SK-N-SH (cell line): ENCODE measurements around the gene ST6GALNAC3. TPM values are rescaled to one million over a fixed set of nuclear protein-coding genes. Genes with fewer than 3 reads are reported as not detected.

Source experiments
- CTCF ChIA-PET: fragments of 300-600, 350-600 bp; formaldehyde crosslinking; extraction: SDS; loops from one replicate; lab custom pipeline; 2021; lab: Yijun Ruan, JAX
- POLR2A ChIA-PET: fragments of 350-600 bp; sonication (Branson Sonifier 250); formaldehyde crosslinking; extraction: SDS; loops from one replicate; lab custom pipeline; 2020; ENCODE audit warnings: antibody characterized with exemption, inconsistent platforms; lab: Yijun Ruan, JAX
- DNase-seq: peaks from one replicate; pipeline ENCODE4 v3.0.0; 2012
- H2AFZ ChIP-seq: fragments of 200-600 bp; sonication (generic); 2 replicates; pipeline ENCODE4 v1.8.1; 2016; ENCODE audit warnings: antibody characterized with exemption, mild to moderate bottlenecking, low read depth
- H3F3A ChIP-seq: fragments of 200-600 bp; sonication (generic); replicated peaks from 2 replicates; pipeline ENCODE3; 2016; ENCODE audit warnings: antibody characterized with exemption, mild to moderate bottlenecking; ENCODE audit not compliant: insufficient read depth
- H3K27ac ChIP-seq, 2 experiments: fragments of 200-500 bp in 1 of 2; fragments of 200-600 bp in 1 of 2; sonication (Bioruptor generic) in 1 of 2; sonication (generic), shearing (Covaris generic) in 1 of 2; 2 replicates each; pipeline versions ENCODE4 v1.5.1 to v1.6.1; 2014 to 2016; ENCODE audit warnings: low read depth in 2 of 2, inconsistent platforms in 1 of 2, low read length in 1 of 2, mild to moderate bottlenecking in 1 of 2, mixed read lengths in 1 of 2
- H3K27me3 ChIP-seq: fragments of 200-600 bp; sonication (generic), shearing (Covaris generic); 2 replicates; pipeline ENCODE4 v1.6.1; 2016; ENCODE audit warnings: mixed run types; ENCODE audit not compliant: insufficient read depth
- H3K36me3 ChIP-seq, 2 experiments: fragments of 200-500 bp in 1 of 2; fragments of 200-600 bp in 1 of 2; sonication (Bioruptor generic) in 1 of 2; sonication (generic) in 1 of 2; replicated peaks in 1 of 2; 2 replicates each; pipeline versions ENCODE3 to v1.5.1; 2014 to 2016; ENCODE audit warnings: low read length in 1 of 2, mild to moderate bottlenecking in 1 of 2; ENCODE audit not compliant: insufficient read depth in 2 of 2, control insufficient read depth in 1 of 2
- H3K4me1 ChIP-seq, 2 experiments: fragments of 200-500 bp in 1 of 2; fragments of 200-600 bp in 1 of 2; sonication (Bioruptor generic) in 1 of 2; sonication (generic), shearing (Covaris generic) in 1 of 2; 2 replicates each; pipeline versions ENCODE4 v1.5.1 to v1.6.1; 2014 to 2016; ENCODE audit warnings: low read depth in 1 of 2, low read length in 1 of 2, mixed run types in 1 of 2; ENCODE audit not compliant: insufficient read depth in 2 of 2, control insufficient read depth in 1 of 2
- H3K4me2 ChIP-seq: fragments of 200-600 bp; sonication (generic), shearing (Covaris generic); 2 replicates; pipeline ENCODE4 v1.6.1; 2017; ENCODE audit warnings: mixed run types
- H3K4me3 ChIP-seq, 2 experiments: fragments of 200-500 bp in 1 of 2; fragments of 200-600 bp in 1 of 2; sonication (Bioruptor generic) in 1 of 2; sonication (generic), shearing (Covaris generic) in 1 of 2; 2 replicates each; pipeline versions ENCODE4 v1.5.1 to v1.8.1; 2014 to 2016; ENCODE audit warnings: low read depth in 2 of 2, inconsistent platforms in 1 of 2, low read length in 1 of 2, mild to moderate bottlenecking in 1 of 2, mixed read lengths in 1 of 2, moderate library complexity in 1 of 2
- H3K79me2 ChIP-seq: fragments of 200-600 bp; sonication (generic); 2 replicates; pipeline ENCODE4 v1.8.1; 2017; ENCODE audit warnings: mild to moderate bottlenecking; ENCODE audit not compliant: insufficient read depth
- H3K9ac ChIP-seq: fragments of 200-600 bp; sonication (generic); 2 replicates; pipeline ENCODE4 v1.6.1; 2017; ENCODE audit warnings: mixed run types
- H3K9me2 ChIP-seq: fragments of 200-600 bp; sonication (generic); 2 replicates; pipeline ENCODE4 v1.6.1; 2017; ENCODE audit warnings: mixed run types
- H3K9me3 ChIP-seq: fragments of 200-600 bp; sonication (generic); 2 replicates; pipeline ENCODE4 v1.6.1; 2017; ENCODE audit warnings: mixed run types, mild to moderate bottlenecking, moderate library complexity
- H4K20me1 ChIP-seq: fragments of 200-600 bp; sonication (generic); 2 replicates; pipeline ENCODE4 v1.6.1; 2017; ENCODE audit warnings: mild to moderate bottlenecking, mixed run types; ENCODE audit not compliant: insufficient read depth
- CHD2 ChIP-seq: fragments of 150-350 bp; IDR thresholded peaks from 2 replicates; pipeline ENCODE4 v1.6.1; 2018; ENCODE audit warnings: low read length; ENCODE audit not compliant: partially characterized antibody
- ELF1 ChIP-seq: IDR thresholded peaks from 2 replicates; pipeline ENCODE4 v1.4.0; 2012
- EZH2phosphoT487 ChIP-seq: fragments of 200-600 bp; sonication (generic); IDR thresholded peaks from 2 replicates; pipeline ENCODE4 v1.6.1; 2017; ENCODE audit warnings: low read depth, mixed run types, mild to moderate bottlenecking, antibody characterized with exemption, moderate library complexity, borderline replicate concordance
- FOXJ3 ChIP-seq: sonication (generic); formaldehyde crosslinking; IDR thresholded peaks from 2 replicates; pipeline ENCODE4 v1.5.1; 2020; ENCODE audit warnings: mild to moderate bottlenecking, missing genetic modification reagents
- GABPA ChIP-seq: IDR thresholded peaks from 2 replicates; pipeline ENCODE4 v1.4.0; 2012; ENCODE audit warnings: low read depth, mild to moderate bottlenecking
- GATA2 ChIP-seq: sonication (generic); formaldehyde crosslinking; IDR thresholded peaks from 2 replicates; pipeline ENCODE4 v1.5.0; 2020; ENCODE audit warnings: mild to moderate bottlenecking, missing genetic modification reagents
- MAX ChIP-seq: IDR thresholded peaks from 2 replicates; pipeline ENCODE4 v1.4.0; 2012; ENCODE audit warnings: low read depth
- MEF2A ChIP-seq: IDR thresholded peaks from 2 replicates; pipeline ENCODE4 v1.4.0; 2012; ENCODE audit warnings: low read depth, borderline replicate concordance
- MXI1 ChIP-seq: IDR thresholded peaks from 2 replicates; pipeline ENCODE4 v1.6.1; 2012; ENCODE audit warnings: mild to moderate bottlenecking, low read depth, low read length, improper control_type of control experiment
- NRF1 ChIP-seq: IDR thresholded peaks from 2 replicates; pipeline ENCODE4 v1.6.1; 2012; ENCODE audit warnings: low read depth, mild to moderate bottlenecking, low read length
- PBX3 ChIP-seq: IDR thresholded peaks from 2 replicates; pipeline ENCODE4; 2012
- RCOR1 ChIP-seq: fragments of 150-350 bp; IDR thresholded peaks from 2 replicates; pipeline ENCODE4 v1.6.1; 2017; ENCODE audit warnings: antibody characterized with exemption, low read length
- SIN3A ChIP-seq: IDR thresholded peaks from 2 replicates; pipeline ENCODE4 v1.6.1; 2012; ENCODE audit warnings: low read depth, mild to moderate bottlenecking, low read length, moderate library complexity, borderline replicate concordance
- SMC3 ChIP-seq: IDR thresholded peaks from 2 replicates; pipeline ENCODE4 v1.6.1; 2012; ENCODE audit warnings: low read depth, low read length, improper control_type of control experiment
- TEAD4 ChIP-seq: IDR thresholded peaks from 2 replicates; pipeline ENCODE4 v1.4.0; 2012; ENCODE audit warnings: mild to moderate bottlenecking, borderline replicate concordance; ENCODE audit not compliant: insufficient read depth
- USF2 ChIP-seq: fragments of 150-350 bp; IDR thresholded peaks from 2 replicates; pipeline ENCODE4 v1.6.1; 2017; ENCODE audit warnings: antibody characterized with exemption, low read length, low read depth, borderline replicate concordance
- YY1 ChIP-seq: IDR thresholded peaks from 2 replicates; pipeline ENCODE4 v1.4.0; 2012; ENCODE audit warnings: low read depth, mild to moderate bottlenecking
- WGBS: methylation state at CpG from one replicate; pipeline ENCODE4 v1.1.6; 2017; ENCODE audit warnings: low lambda C conversion rate; 5-methylcytosine and 5-hydroxymethylcytosine counted together
- polyA plus RNA-seq, 3 experiments: library from polyadenylated mRNA; depleted of rRNA; stranded (reverse); fragments of >200 nt; gene quantifications; 2 replicates each; pipeline ENCODE4 v1.2.3, GENCODE V29; 2012

Gene ST6GALNAC3
- polyA plus RNA-seq, 1 of the 3 experiments (the other 2 are of a cell fraction), result 8.1 TPM

GRCh38 chr1:76577525-76578185 is 503.1 kb downstream of the ST6GALNAC3 start (continued):
- TF ChIP-seq USF2 (no peak), CHD2 (peak; percentile 36), NRF1 (no peak), FOXJ3 (CRISPR knock-in tag) (0 out of 2 replicates have a peak, but pooled peaks have one; percentile 37), TEAD4 (no peak), MXI1 (peak; percentile 78; the same call in 1 of the 2 replicates), YY1 (no peak), MEF2A (no peak), SIN3A (no peak), SMC3 (no peak)

- POLR2A ChIA-PET, result no interaction called here
- Histone ChIP-seq H3K36me3 (no peaks in the 10 kb centered on the region), H3K27me3 (no peaks in the 10 kb centered on the region), H3K9me2 (no peaks in the 10 kb centered on the region), H3K4me2 (no peak overlapping the region), H4K20me1 (no peaks in the 10 kb centered on the region), H3K4me3 (no peak overlapping the region), H3K4me1 (peaks cover 0 to 13% of the 10 kb centered on the region in 2 experiments; a peak in 2 of 4 replicates), H3F3A (no peaks in the 10 kb centered on the region), H3K79me2 (no peaks in the 10 kb centered on the region), H2AFZ (no peak overlapping the region), H3K9me3 (no peaks in the 10 kb centered on the region), H3K9ac (no peak overlapping the region), H3K27ac (no peak overlapping the region)
- 84% methylated on average over 2 of the region's 2 CpGs for WGBS
- DNase-seq, result no peak
- CTCF ChIA-PET, result no interaction called here
- no peak for TF ChIP-seq GATA2 (CRISPR knock-in tag)
- no peak for TF ChIP-seq RCOR1
- no peak for TF ChIP-seq TEAD4
- no peak for TF ChIP-seq ELF1
- no peak for TF ChIP-seq PBX3
- TF ChIP-seq GABPA, result no peak
- TF ChIP-seq EZH2phosphoT487, result no peak
- no peak for TF ChIP-seq MAX
Observed at GRCh38 chr1:76580206-76580605, 505.7 kb downstream of the ST6GALNAC3 start.
